HK-2 (cell line): Measurements from ENCODE around the gene ENKD1.
"Not testable (repeated sequence)": the region's sequence is repeated elsewhere in the genome, so short reads cannot be mapped to it uniquely, and the experiment has no call there.

Source experiments
- DNase-seq: peaks from one replicate; pipeline ENCODE4 v3.0.0-alpha.2; 2018; ENCODE audit not compliant: unreplicated experiment

ENKD1 gene, protein sequence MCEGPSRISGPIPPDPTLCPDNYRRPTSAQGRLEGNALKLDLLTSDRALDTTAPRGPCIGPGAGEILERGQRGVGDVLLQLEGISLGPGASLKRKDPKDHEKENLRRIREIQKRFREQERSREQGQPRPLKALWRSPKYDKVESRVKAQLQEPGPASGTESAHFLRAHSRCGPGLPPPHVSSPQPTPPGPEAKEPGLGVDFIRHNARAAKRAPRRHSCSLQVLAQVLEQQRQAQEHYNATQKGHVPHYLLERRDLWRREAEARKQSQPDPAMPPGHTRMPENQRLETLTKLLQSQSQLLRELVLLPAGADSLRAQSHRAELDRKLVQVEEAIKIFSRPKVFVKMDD

DNA sequence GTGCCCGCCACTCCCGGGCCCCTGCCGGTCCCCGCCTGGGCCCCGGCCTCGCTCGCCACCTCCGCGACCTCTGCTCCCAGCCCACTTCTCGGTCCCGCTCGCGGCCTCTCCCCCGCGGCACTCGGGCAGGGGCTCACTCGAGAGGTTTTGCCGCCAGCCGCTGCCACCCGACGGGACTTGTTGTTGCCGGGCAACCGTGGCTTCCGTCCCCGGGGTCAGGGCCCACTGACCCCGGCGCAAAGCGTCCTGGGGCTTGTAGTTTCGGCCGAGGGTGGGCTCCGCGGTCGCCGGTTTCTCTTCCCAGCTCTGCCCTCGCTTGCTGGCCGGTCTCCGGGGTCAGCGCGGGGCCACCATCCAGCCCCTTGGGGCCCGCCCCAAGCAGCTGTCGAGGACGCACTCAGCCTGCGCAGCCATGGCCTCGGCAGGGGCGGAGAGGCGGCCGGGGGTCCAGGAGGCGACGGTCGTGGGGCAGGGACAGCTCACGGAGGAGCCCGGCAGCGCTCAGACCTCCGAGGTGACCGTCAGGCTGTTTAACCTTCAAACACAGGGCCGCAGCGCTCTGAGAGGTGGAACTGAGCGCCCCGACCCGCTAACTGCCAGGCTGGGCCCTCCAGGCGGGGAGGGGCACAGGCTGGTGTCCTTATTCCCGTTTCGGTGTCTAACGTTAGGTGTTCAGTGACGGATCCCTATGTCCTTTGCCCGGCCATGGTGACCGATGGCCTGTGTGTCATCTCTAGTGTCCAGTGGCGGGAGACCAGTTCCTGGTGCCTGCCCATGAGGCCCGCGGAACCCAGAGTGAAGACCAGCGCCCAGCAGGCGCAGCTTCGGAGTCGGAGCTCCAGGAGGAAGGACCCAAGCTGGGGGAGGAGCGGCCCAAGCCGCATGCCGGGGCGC lies at the start of gene ENKD1, which contains the start of gene C16orf86:
ENKD1 (minus strand) TSS at position 192 of the 894 bp plus-strand sequence. CDS start 308 bp downstream, outside the sequence.
C16orf86 (plus strand) TSS at position 256 of the 894 bp plus-strand sequence; CDS start at position 413, 157 bp downstream.
- DNase-seq, result peak; percentile 73

DNA sequence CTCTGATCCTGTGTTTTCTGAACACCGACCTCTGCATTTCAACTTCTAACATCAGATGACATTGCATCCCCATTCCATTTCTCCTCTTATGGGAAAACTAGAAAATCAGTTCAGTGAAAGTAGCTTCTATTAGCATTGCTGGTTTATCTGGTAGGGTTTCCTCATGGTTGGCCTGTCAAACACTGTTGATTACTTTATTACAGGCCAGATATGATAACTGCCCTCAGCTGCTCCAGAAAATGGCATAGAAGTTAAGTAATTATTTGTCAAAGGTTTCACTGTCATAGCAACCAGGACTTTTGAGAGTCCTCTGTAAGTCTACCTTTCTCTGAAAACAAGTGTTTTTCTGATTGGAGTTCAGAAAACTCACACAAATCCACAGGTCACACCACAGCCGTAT lies 49.5 kb upstream of the ENKD1 start:
- no peak for DNase-seq

DNA sequence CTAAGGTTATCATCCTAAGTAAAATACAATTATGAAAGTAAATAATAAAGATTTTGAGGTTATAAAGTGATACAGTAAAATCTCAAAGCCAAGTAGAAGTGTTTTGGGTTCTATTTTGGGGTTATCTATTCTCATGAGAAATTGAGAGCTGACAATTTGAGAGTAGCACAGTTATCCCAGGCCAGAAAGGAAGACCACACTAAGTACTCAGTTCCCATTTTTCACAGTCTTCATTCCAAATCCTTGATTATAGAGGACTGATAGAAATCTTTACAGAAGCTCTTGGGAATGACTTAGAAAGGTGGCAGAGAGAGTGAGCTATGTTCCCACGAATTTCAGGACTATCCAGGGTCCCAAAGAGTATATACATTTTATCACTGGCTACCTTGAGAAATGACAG lies 48.0 kb upstream of the ENKD1 start:
- no peak for DNase-seq

DNA sequence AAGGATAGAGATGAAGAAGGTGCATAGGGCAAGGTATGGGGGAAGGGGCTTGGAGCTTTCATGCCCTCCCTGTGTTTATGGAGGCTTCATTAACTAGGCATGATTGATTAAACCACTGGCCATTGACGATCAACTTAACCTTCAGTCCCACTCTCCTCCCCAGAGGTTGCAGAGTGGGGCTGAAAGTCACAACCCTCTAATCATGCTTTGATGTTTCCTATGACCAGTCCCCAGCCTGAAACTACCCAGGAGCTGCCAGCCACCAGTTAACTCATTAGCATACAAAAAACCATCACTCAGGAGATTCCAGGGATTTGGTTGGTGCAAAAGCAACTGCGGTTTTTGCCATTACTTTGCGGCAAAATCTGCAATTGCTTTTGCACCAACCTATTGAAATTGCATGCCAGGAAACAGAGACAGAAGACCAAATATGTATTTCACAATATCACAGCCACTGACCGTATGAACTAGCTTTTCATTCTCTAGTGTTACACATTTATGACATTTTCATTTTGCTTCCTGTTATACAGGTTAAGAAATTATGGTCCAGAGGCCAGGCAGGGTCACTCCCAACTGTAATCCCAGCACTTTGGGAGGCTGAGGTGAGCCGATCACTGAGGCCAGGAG lies 47.2 kb upstream of the ENKD1 start:
- no peak for DNase-seq

DNA sequence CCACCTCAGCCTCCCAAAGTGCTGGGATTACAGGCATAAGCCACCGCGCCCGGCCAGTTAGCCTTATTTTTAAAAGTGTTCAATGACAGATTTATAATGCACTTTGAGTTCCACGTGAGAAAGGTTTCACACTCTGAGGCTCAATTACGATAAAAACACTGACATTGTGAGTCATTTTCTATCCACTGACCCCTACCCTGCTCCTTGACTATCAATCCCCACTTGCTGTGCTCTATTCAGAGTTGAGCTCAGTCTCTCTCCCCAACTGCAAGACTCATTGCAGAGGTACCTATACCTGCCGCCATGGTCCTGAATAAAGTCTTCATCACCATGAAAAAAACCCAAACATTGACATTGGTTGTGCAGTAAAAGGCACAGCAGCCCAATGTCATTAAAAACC lies 44.1 kb upstream of the ENKD1 start:
- no peak for DNase-seq

DNA sequence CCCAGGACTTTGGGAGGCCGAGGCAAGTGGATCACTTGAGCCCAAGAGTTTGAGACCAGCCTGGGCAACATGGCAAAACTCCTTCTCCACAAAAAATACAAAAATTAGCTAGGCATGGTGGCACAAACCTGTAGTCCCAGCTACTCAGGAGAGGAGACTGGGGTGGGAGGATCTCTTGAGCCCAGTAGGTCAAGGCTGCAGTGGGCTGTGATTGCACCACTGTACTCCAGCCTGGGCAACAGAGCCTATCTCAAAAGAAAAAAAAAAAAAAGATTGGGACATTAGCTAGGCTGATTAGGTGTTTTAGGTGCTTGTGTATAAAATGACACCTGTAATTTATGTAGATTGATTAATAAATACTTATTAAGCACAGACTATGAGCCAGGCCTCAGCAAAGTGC lies 42.5 kb upstream of the ENKD1 start:
- no peak for DNase-seq

DNA sequence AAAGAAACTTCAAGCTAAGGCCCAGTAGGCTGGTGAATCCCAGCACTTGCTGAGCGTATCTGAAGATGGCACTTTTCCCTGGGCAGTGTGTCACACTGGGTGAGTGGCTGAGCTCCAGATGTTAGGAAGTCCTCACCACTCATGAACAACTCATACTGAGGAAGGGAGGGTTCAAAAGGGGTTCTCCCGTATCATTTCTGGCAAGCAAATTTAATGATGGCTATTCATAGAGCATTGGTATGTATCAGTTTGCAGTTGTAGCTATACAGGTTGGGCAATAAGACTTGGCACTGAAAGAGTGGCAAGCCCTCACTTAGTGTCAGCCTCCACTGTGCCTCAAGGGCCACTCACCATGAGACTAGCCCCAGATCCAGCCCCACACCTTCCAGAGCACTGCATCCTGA lies 41.8 kb upstream of the ENKD1 start:
- no peak for DNase-seq

DNA sequence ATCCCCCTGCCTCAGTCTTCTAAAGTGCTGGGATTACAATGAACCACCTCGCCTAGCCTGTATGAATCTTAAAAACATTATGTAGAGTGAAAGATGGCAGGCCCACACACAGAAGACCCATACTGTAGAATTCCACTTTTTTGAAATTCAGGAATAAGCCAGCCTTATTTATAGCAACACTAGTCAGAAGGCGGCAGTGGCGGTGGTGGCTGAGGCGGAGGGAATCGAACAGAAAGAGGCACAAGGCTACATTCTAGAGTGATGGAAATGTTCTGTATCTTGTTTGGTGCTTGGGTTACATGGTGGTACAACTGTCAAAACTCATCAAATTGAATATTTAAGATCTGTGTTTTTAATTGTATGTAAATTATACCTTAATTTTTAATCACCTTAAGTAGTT lies 41.2 kb upstream of the ENKD1 start:
- no peak for DNase-seq

DNA sequence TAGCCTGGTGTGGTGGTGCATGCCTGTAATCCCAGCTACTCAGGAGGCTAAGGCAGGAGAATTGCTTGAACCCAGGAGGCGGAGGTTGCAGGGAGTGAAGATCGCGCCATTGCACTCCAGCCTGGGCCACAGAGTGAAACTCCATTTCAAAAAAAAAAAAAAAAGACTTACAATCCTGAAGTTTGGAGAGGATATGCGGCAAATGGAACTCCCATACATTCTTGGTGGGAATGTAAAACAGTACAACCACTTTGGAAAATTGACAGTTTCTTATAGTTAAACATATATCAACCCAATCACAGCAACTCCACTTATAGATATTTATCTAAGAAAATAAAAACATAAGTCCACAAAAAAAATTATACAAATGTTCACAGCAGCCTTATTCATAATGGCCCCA lies 40.7 kb upstream of the ENKD1 start:
- DNase-seq, result no peak

DNA sequence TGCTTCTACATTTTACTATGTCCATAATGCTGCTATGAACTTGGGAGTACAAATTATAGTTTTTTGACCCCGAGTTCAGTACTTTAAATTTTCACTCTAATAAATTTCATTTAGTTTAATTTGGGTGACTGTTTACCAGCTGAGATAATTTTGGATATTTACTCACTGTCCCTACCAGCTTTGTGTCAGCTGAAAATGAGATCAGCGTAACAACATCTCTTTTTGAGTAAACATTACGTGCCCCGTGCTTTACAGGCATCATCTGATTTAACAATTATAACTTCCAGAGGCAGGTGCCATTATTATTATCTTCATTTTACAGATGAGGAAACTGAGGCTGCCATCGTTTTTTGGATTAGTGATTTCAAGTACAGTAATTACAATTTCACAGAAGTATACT lies 37.6 kb upstream of the ENKD1 start:
- DNase-seq, result no peak

DNA sequence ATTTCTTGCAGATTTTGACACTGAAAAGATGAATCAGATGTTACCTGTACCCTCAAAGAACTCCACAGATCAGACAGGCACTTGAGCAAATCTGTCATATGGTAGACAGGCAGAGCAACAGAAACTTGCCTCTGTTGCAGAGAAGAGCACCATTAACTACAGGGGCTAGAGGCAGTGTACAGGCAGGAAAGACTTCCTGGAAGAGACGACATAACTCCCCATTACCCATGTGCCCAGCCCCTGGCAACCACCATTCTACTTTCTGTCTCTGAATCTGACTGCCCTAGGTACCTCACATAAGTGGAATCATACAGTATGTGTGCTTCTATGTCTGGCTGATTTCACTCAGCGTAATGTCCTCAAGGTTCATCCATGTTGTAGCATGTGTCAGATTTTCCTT lies 37.1 kb upstream of the ENKD1 start:
- DNase-seq, result no peak

DNA sequence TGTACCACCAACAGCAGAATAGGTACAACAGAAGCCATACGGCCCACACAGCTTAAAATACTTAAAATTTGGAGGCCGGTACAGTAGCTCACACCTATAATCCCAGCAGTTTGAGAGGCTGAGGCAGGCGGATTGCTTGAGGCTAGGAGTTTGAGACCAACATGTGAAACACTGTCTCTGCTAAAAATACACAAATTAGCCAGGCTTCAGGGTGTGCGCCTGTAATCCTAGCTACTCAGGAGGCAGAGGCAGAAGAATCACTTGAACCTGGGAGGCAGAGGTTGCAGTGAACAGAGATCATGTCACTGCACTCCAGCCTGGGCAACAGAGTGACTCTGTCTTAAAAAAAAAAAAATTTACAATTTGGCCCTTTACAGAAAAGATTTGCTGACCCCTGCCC lies 35.6 kb upstream of the ENKD1 start:
- no peak for DNase-seq

DNA sequence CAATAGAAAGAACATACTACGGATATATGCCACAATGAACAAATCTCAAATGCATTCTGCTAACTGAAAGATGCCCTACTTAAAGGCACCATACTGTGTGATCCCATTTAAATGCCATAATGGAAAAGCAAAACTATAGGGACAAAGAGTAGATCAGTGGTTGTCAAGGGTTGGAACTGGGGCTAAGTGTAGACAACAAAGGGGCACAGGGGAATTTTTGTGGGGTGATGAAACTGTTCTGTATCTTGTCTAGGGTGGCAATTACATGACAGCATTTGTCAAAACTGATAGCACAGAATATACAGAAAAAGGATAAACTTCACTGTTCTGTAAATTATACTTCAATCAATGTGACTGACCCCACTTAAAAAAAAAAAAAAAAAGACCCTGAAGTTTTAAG lies 34.9 kb upstream of the ENKD1 start:
- DNase-seq, result no peak

DNA sequence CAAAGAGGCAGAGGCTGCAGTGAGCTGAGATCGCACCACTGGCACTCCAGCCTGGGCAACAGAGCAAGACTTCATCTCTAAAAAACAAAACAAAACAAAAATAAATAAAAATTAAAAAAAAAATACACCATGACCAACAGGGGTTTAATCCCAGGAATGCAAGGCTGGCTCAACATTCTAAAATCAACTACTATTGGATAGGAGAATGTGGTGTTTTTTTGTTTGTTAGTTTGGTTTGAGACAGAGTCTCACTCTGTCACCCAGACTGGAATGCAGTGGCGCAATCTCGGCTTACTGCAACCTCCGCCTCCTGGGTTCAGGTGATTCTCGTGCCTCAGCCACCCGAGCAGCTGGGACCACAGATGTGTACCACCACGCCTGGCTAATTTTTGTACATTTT lies 32.7 kb upstream of the ENKD1 start:
- DNase-seq, result no peak

DNA sequence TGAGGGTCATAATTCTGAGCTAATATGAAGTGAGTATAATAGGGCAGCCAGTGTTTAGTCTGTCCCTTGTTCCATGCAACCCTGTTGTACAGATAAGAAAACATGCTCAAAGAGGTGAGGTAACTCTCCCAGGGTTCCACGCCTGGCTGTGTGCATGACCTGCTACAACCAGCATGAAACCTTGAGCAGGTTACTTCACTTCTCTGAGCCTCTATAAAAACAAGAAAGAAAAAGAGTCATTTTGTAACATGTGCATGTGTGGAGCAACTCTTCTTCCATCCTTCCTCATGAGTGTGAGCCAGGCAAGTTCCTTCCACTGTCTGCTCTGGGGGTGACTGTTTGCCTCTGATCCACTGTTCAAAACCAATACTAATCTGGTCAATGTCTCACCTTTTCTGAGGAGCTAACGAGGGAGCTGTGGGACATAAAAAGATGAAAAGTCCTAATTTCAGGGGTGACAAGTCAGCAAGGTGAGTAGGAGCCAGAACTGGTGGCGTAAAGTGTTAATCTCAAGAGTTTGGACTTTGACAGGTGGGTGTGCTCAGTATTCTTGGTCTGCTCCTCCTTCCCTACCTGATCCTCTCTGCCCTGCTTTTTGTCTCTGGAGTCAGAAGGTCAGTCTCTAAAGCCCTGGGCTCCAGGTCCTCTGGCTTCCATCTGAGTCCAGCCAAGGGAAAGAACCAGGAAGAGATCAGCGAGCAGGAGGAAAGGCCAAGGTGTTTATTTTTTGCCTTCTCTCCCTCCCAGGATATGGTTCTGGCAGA lies 31.1 kb upstream of the ENKD1 start:
- DNase-seq, result no peak

DNA sequence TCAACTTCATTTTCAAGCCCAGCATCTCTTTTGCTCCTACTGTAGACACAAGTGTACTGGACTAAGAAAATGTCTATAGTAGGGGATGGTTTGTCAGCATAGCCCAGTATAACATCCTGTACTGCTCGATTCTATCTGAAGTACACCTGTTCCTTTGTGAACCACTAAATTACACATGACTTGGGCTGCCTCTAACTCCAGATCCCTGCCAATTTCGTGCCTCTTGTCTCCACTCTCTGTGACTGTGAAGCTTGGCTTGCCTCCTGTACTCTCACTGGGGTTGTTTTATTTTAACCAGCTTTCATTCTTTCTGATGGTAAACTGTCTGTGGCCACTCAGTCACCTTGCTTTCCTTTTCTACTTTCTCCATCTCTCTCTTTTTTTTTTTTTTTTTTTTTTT lies 28.1 kb upstream of the ENKD1 start:
- DNase-seq, result no peak

DNA sequence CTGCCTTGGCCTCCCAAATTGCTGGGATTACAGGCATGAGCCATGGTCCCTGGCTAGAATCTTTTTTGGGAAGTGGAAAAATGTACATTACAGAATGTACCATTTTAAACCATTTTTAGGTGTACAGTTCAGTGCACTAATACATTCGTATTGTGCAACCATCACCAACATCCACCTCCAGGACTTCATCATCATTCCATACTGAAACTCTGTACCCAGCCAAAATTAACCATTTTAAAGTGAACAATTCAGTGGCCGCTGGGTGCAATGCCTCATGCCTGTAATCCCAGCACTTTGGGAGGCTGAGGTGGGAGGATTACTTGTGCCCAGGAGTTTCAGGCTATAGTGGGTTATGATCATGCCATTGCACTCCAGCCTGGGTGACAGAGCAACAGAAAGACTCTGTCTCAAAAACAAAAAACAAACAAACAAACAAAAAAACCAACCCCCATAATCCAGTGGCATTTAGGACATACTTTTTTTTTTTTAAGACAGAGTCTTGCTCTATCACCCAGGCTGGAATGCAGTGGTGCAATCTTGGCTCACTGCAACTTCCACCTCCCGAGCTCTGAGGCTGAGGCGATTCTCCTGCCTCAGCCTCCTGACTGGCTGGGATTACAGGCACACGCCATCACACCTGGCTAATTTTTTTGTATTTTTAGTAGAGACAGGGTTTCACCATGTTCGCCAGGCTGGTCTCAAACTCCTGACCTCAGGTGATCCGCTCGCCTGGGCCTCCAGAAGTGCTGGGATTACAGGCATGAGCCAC lies 27.2 kb upstream of the ENKD1 start:
- DNase-seq, result not testable (repeated sequence)

DNA sequence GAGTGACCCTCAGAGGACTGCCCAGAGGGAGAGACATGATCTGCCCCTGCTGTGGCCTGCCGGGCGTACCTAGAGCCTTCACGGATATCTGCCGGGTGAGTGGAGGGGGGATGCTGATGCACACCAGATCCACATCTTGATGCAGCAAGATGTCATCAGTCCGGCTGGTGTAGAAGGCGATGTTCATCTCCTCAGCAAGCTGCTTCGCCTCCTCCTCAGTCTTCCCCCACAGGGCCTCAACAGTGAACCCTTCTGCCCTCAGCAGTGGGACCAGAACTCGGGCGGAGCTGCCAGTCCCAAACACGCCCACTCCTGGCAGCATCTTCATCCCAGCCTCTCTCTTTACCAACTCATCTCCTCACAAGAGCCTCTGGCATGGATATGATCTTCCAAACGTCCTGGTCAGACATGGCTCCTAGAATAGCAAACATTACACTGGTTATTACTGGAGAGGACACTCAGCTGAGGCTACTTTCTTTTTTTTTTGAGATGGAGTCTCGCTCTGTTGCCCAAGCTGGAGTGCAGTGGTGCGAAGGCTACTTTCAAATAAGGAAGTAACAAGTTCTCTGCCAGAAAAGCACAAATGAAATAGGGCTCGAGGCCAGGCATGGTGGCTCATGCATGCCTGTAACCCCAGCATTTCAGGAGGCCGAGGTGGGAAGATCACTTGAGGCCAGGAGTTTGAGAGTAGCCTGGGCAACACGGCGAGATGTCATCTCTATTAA lies 19.0 kb upstream of the ENKD1 start:
- DNase-seq, result no peak

DNA sequence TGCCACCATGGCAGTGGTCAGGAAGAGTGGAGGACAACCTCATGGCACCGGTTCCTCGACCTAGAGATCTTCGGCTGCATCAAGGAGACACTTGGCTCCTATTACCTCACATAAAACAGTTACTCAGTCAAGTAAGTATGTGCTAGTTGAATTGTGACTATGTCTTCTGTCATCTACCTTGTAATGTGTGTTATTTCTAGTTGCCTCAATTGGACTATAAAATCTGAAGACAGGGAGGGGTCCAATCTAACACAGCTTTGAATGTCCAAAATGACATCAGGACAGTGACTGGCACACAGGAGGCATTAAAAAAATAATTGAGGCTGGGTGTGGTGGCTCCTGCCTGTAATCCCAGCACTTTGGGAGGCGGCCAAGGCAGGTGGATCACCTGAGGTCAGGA lies 17.2 kb upstream of the ENKD1 start:
- DNase-seq, result no peak
